ENCODE measurements around the gene CIB4.

The CIB4 gene

DNA sequence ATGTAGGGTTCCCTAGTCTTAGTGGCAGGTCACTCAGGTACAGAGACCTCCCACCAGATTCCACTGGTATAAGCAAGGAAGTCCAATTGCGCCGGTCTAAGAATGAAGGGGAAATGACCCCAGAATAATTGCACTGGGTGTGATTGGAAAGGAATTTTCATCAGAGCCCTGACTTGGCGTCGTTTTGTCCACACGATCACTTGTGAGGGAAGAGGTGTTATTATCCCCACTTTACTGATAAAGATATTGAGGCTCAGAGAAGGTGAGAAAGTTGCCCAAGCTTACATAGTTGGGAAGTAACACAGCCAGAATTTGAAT, 61.5 kb downstream of the CIB4 start:
- no peak for DNase-seq (ENCODE audit: low spot score)
- no peak for TF ChIP-seq CTCF (IDR thresholded peaks at IDR 0.05; ENCODE audit: extremely low read depth, missing control alignments)

GRCh38 chr2:26579025-26579722, 62.0 kb downstream of the CIB4 start:
- DNase-seq (ENCODE audit: low spot score), result no peak
- TF ChIP-seq CTCF (IDR thresholded peaks at IDR 0.05; ENCODE audit: extremely low read depth, missing control alignments), result no peak

GRCh38 chr2:26578581-26578980, 62.6 kb downstream of the CIB4 start:
- DNase-seq (ENCODE audit: low spot score), result no peak
- no peak for TF ChIP-seq CTCF (IDR thresholded peaks at IDR 0.05; ENCODE audit: extremely low read depth, missing control alignments)

DNA sequence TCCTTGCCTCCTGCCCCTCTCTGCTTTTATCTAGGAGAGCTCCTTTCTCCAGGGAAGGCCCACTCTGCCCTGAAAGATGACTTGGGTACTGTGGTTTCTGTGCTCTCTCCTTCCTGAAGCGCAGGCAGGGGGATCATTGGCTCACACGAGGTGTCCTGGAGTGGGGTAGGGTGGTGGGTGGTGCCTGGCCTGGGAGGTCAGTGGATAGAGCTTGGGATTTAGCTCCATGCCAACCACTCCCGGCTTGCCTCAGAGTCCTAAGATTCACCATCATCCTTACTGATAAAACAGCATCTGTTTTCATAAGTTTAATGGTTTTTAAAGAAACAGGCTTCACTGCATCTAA, 63.1 kb downstream of the CIB4 start:
- DNase-seq (ENCODE audit: low spot score), result no peak
- TF ChIP-seq CTCF (IDR thresholded peaks at IDR 0.05; ENCODE audit: extremely low read depth, missing control alignments), result peak; percentile 6

GRCh38 chr2:26577442-26578112, 63.6 kb downstream of the CIB4 start:
- peak; percentile 80 for TF ChIP-seq CTCF (IDR thresholded peaks at IDR 0.05; ENCODE audit: extremely low read depth, missing control alignments)
- DNase-seq (ENCODE audit: low spot score), result peak; percentile 85

- DNase-seq (ENCODE audit: low spot score), result no peak
- no peak for TF ChIP-seq CTCF (IDR thresholded peaks at IDR 0.05; ENCODE audit: extremely low read depth, missing control alignments)
Observed at GRCh38 chr2:26576565-26577441, 64.4 kb downstream of the CIB4 start.

Data from GM20000 (cell line).